ENCODE measurements around the gene RAB10. TPM values are rescaled to one million over a fixed set of nuclear protein-coding genes. Genes with fewer than 3 reads are reported as not detected.

Gene RAB10
- total and polyA plus RNA-seq, 2 experiments from 2014 or later = 102 to 143 TPM

- TF ChIP-seq ZNF462 (CRISPR knock-in tag; IDR thresholded peaks at IDR 0.05) = no peak
- TF ChIP-seq CTCF (conservative IDR thresholded peaks at IDR 0.05; ENCODE audit: low read depth in 2 of 2) = no peak
Observed at GRCh38 chr2:26185304-26185928, 151.5 kb downstream of the RAB10 start (continued).

GRCh38 chr2:26185954-26186770 lies 152.3 kb downstream of the RAB10 start:
- no peaks in the 10 kb centered on the region for H3K9me3 Mint-ChIP-seq
- peak overlapping the region; percentile 74 for H3K4me3 Mint-ChIP-seq
- H3K27me3 Mint-ChIP-seq (ENCODE audit: insufficient read depth, low read depth, poor library complexity) = peaks cover 16% of the 10 kb centered on the region
- no peak overlapping the region for H3K27ac Mint-ChIP-seq
- Histone ChIP-seq H3K4me1 (ENCODE audit: insufficient read depth) (peaks cover 3% of the 10 kb centered on the region; the same call in 1 of the 2 replicates), H3K79me2 (replicated peaks; ENCODE audit: insufficient read depth) (no peaks in the 10 kb centered on the region), H3K27me3 (ENCODE audit: insufficient read depth) (peaks cover 17% of the 10 kb centered on the region), H3K4me2 (no peak overlapping the region; the same call in 1 of the 2 replicates), H2AFZ (no peak overlapping the region), H3K36me3 (ENCODE audit: insufficient read depth) (peaks cover 1% of the 10 kb centered on the region; the same call in 1 of the 2 replicates), H3F3A (replicated peaks; ENCODE audit: low read depth) (peaks cover 5% of the 10 kb centered on the region; the same call in 1 of the 2 replicates), H4K20me1 (replicated peaks; ENCODE audit: insufficient read depth) (peaks cover 10% of the 10 kb centered on the region), H3K9me2 (ENCODE audit: insufficient read depth) (no peaks in the 10 kb centered on the region), H3K4me3 (peak overlapping the region; percentile 69; the same call in 1 of the 2 replicates), H3K27ac (ENCODE audit: low read depth) (no peak overlapping the region)
- peaks cover 25% of the 10 kb centered on the region for H3K36me3 Mint-ChIP-seq (ENCODE audit: low read depth)
- ATAC-seq = no peak
- H3K4me1 Mint-ChIP-seq = peaks cover 13% of the 10 kb centered on the region
- no peak for DNase-seq (ENCODE audit: low spot score)
- no peak for TF ChIP-seq CREB1 (CRISPR knock-in tag; IDR thresholded peaks at IDR 0.05; ENCODE audit: low read depth)
- no peak for TF ChIP-seq REST (IDR thresholded peaks at IDR 0.05; ENCODE audit: unreplicated experiment)
- TF ChIP-seq NANOG (IDR thresholded peaks at IDR 0.05; ENCODE audit: borderline replicate concordance) = no peak

Measured in GM23338 (cell line).